ENCODE measurements around the gene SLC66A1. TPM values are rescaled to one million over a fixed set of nuclear protein-coding genes. Genes with fewer than 3 reads are reported as not detected.
A peak's percentile ranks its signal among the peaks of the same experiment; 100 is the strongest.

Gene SLC66A1
- total and polyA plus RNA-seq, 9 of the 15 experiments (the other 6 are each of a cell fraction or from before 2014, with no cell fraction given) = 1.2 to 40.8 (median 18.6) TPM

DNA sequence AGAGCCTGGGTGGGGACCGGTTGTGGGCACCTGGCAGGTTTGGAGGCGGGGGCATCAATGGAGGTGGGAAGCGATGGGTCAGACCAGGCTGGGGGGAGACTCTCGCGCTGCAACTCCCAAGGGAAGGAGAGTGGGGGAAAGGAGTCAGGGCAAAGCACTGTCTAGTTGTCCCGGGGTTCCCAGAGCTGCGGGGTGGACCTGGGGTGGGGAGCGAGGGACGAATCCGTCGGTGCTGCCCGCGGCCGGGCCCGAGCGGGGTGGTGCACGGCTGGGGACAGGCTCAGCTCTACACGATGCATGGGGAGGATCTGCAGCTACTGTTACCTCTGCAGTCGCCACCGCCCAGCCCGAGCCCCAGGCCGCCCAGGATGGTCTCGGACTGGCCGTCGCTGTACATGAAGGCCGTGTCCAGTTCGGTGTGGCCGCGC is 609 bp upstream of the SLC66A1 start:
- H2AFZ ChIP-seq (ENCODE audit: low read depth, low read length) = peak overlapping the region; percentile 90
- no peaks in the 10 kb centered on the region for H3K27me3 ChIP-seq (ENCODE audit: control insufficient read depth in 2 of 2, insufficient read depth in 2 of 2, low read length in 2 of 2)
- FAIRE-seq (no peak), ATAC-seq (peak; percentile 30), DNase-seq (ENCODE audit: extremely low read depth in 1 of 4, low spot score in 3 of 4) (peak in 2 of 4 experiments; percentile 18 to 48)
- BruUV-seq (replicated peaks) = no TSS peak
- H3K4me3 ChIP-seq = peak overlapping the region; percentile 77
- in situ Hi-C loops (cut with MboI) (no loop called here), intact Hi-C loops (cut with micrococcal nuclease) (loop anchor here (5.0 kb wide), 1 partner anchor 59 kb away; the partner anchor contains the start of genes EMC1 and MRTO4)
- ChIA-PET POLR2A (interaction anchor here (1.0 to 4.0 kb wide), 6 partner anchors 12 to 340 kb away, joined by 3 to 21 read pairs (median 6); partner anchors contain the start of genes EMC1 and MRTO4), CTCF (ENCODE audit: low intra/inter-chr PET ratio) (no interaction called here)
- H3K27ac ChIP-seq (ENCODE audit: extremely low read depth, low read depth, low read length) = peak overlapping the region; percentile 85
- peaks cover 43% of the 10 kb centered on the region for H3K36me3 ChIP-seq (ENCODE audit: control insufficient read depth, insufficient read depth, low read length)
- H3K4me1 ChIP-seq (replicated peaks in 1 of 2; ENCODE audit: control insufficient read depth in 2 of 2, insufficient read depth in 2 of 2, low read length in 2 of 2) = peaks cover 44 to 65% of the 10 kb centered on the region in 2 experiments
- peaks cover 8% of the 10 kb centered on the region for H4K20me1 ChIP-seq (replicated peaks; ENCODE audit: control insufficient read depth, insufficient read depth, low read length)
- H3K9me1 ChIP-seq (ENCODE audit: control insufficient read depth, insufficient read depth, low read length) = peaks cover 2% of the 10 kb centered on the region
- peak overlapping the region; percentile 75 for H3K4me2 ChIP-seq (ENCODE audit: insufficient read depth, low read length)
- peak overlapping the region; percentile 95 to 97 for H3K9ac ChIP-seq (ENCODE audit: insufficient read depth in 1 of 2, low read depth in 2 of 2, low read length in 2 of 2)
- peaks cover 57% of the 10 kb centered on the region for H3K79me2 ChIP-seq (ENCODE audit: control insufficient read depth, insufficient read depth, low read length)
- H3K9me3 ChIP-seq (replicated peaks; ENCODE audit: control insufficient read depth, insufficient read depth, low read depth, low read length) = no peaks in the 10 kb centered on the region
- WGBS (ENCODE audit: insufficient coverage, low coverage, missing lambda C conversion rate) = under 1% methylated on average over 28 of the region's 29 CpGs
- peak; percentile 12 for TF ChIP-seq SAP30 (IDR thresholded peaks at IDR 0.05; ENCODE audit: borderline replicate concordance, insufficient read depth, low read depth, low read length, poor library complexity, severe bottlenecking)
- TF ChIP-seq ARNT (IDR thresholded peaks at IDR 0.05) = no peak
- TF ChIP-seq MAX (CRISPR knock-in tag; IDR thresholded peaks at IDR 0.05) = no peak; the same call in 1 of the 2 replicates
- TF ChIP-seq ZNF253 (CRISPR knock-in tag; conservative IDR thresholded peaks at IDR 0.05) = no peak
- no peak for TF ChIP-seq HIVEP1 (CRISPR knock-in tag; IDR thresholded peaks at IDR 0.05)
- TF ChIP-seq, protein P1, sequence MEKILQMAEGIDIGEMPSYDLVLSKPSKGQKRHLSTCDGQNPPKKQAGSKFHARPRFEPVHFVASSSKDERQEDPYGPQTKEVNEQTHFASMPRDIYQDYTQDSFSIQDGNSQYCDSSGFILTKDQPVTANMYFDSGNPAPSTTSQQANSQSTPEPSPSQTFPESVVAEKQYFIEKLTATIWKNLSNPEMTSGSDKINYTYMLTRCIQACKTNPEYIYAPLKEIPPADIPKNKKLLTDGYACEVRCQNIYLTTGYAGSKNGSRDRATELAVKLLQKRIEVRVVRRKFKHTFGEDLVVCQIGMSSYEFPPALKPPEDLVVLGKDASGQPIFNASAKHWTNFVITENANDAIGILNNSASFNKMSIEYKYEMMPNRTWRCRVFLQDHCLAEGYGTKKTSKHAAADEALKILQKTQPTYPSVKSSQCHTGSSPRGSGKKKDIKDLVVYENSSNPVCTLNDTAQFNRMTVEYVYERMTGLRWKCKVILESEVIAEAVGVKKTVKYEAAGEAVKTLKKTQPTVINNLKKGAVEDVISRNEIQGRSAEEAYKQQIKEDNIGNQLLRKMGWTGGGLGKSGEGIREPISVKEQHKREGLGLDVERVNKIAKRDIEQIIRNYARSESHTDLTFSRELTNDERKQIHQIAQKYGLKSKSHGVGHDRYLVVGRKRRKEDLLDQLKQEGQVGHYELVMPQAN (IDR thresholded peaks at IDR 0.05; ENCODE audit: borderline replicate concordance) = peak; percentile 30; the same call in 1 of the 2 replicates
- TF ChIP-seq ELF1 (tag; IDR thresholded peaks at IDR 0.05) = no peak
- TF ChIP-seq CUX1 (CRISPR knock-in tag; IDR thresholded peaks at IDR 0.05) = no peak
- no peak for TF ChIP-seq ZNF592 (IDR thresholded peaks at IDR 0.05)

All from K562 (cell line).